ENCODE measurements around the gene HDDC3.

The HDDC3 gene, protein sequence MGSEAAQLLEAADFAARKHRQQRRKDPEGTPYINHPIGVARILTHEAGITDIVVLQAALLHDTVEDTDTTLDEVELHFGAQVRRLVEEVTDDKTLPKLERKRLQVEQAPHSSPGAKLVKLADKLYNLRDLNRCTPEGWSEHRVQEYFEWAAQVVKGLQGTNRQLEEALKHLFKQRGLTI

DNA sequence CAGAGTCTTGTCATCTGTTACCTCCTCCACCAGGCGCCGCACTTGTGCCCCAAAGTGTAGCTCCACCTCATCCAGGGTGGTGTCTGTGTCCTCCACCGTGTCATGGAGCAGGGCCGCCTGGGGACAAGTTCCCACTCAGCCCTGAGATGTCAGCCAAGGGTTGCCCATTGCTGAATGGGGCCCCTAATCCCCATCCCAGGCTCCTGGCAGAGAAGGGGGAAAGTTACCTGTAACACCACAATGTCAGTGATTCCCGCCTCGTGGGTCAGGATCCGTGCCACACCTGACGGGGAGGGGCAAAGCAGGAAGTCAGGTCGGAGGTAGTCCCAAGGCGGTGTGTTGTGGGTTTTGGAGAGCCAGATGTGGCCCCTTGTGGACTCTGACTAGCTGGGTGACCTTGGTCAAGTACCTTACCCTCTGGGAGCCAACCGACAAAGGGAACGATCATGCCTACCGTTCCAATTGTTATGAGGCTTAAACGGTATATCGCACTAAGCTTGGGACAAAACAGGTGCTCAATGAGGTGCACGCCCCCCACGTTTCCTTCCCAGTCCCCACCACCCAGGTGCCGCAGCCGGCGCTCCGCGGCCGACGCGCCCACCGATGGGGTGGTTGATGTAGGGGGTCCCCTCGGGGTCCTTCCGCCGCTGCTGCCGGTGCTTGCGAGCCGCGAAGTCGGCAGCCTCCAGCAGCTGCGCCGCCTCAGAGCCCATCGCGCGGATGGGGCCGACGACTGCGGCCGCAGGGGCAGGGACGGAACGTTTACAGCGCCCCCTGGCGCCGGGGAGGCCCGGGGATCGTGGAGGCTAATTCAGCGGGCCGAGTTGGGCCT is at the start of gene HDDC3:
Gene HDDC3 (minus strand): TSS at position 722 of the 832 bp plus-strand sequence. CDS start 9 bp downstream, at position 713.
- DNase-seq (ENCODE audit: low spot score), result peak; percentile 94

DNA sequence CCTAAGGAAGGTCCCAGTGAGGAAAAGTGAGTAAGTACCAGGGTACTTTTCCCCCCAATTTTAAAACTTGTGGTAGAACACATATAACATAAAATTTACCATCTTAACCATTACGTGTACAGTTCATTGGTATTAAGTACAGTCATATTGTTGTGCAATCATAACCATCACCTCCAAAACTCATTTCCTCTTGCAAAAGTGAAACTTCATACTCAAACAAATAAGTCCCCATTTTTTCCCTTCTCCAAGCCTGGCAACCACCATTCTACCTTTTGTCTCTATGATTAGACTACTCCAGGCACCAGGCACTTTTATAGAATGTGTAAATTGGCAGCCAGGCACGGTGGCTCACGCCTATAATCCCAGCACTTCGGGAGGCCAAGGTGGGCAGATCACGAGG is 49.8 kb upstream of the HDDC3 start:
- no peak for DNase-seq (ENCODE audit: low spot score)

- no peak for DNase-seq (ENCODE audit: low spot score)
Observed at GRCh38 chr15:90981681-90982080, 49.3 kb upstream of the HDDC3 start.

- DNase-seq (ENCODE audit: low spot score), result no peak
Observed at GRCh38 chr15:90979582-90979981, 47.2 kb upstream of the HDDC3 start.

- no peak for DNase-seq (ENCODE audit: low spot score)
Observed at GRCh38 chr15:90974216-90974615, 41.9 kb upstream of the HDDC3 start.

GRCh38 chr15:90972133-90972532 is 39.8 kb upstream of the HDDC3 start:
- no peak for DNase-seq (ENCODE audit: low spot score)

DNA sequence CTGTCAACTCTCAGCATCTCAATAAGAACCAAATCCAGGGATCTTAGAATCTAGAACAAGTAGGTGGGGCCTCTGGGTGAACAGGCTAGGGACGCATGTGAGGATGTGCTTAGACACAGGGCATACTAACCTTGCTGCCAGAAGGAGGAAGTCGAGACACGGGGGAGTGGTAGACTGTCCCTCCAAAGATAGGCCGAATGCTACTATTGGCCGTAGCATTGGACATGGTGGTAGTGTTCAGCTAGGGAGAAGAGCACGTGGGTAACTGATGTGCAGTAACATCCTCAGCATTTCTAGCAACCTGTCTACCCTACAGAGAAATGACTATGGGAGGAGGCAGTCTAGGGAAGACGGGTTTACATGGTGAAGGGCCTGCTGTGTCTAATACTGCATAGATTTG is 37.9 kb upstream of the HDDC3 start:
- DNase-seq (ENCODE audit: low spot score), result no peak

DNA sequence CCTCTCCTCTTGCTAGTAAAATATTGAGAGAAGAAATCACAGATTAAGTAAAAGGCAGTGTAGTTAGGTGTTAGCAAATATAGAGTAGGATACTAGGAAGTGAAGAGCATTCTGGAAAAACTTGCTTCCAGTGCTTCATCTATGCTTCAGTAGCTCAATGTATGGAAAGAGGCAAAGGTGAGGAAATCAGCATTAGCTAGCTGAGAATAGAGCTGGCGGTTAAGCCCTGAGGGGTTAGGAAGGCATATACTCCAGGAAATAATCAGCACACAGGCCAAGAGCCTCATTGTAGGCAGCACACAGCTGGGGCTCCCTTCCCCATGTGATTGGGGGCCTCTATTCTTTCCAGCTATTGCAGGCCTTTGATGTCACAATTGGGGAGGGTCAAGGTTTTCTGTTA is 36.1 kb upstream of the HDDC3 start:
- no peak for DNase-seq (ENCODE audit: low spot score)

- DNase-seq (ENCODE audit: low spot score), result no peak
Observed at GRCh38 chr15:90967206-90967605, 34.9 kb upstream of the HDDC3 start.

DNA sequence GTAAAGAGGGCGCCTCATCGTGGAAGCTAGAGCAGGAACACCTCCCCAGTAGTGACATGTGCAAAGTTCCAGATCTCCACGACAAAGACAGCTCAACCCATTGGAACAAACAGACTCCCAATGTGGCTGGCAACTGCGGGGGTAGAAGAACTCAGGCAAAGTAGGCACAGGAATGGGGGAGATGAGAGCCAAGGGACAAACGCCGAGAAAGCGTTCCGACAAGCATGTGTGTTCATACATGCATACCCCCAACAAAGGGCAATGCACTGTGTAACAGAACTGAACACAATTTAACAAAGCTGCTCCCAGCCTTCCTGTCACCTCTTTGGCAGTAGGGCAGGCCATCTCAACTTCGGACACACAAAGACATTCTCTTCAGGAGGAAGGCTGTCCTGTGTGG is 33.9 kb upstream of the HDDC3 start:
- DNase-seq (ENCODE audit: low spot score), result no peak

DNA sequence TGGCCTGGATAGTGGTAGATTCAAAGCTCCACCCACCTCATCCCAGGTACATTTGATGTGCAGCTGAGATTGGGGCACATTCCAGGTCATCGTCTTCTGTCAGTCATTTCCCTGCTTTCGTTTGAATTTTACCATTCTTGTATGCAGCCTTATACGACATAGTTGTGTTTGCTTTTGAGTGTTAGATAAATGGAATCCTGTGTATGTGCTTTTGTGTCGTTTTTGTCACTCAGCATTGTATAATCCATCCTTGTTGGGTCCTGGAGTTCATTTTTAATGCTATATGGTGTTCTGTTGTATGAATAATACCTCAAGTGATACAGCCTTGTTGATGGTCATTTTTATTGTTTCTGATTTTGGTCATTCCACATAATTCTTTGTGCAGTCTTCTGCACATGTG is 29.7 kb upstream of the HDDC3 start:
- no peak for DNase-seq (ENCODE audit: low spot score)

DNA sequence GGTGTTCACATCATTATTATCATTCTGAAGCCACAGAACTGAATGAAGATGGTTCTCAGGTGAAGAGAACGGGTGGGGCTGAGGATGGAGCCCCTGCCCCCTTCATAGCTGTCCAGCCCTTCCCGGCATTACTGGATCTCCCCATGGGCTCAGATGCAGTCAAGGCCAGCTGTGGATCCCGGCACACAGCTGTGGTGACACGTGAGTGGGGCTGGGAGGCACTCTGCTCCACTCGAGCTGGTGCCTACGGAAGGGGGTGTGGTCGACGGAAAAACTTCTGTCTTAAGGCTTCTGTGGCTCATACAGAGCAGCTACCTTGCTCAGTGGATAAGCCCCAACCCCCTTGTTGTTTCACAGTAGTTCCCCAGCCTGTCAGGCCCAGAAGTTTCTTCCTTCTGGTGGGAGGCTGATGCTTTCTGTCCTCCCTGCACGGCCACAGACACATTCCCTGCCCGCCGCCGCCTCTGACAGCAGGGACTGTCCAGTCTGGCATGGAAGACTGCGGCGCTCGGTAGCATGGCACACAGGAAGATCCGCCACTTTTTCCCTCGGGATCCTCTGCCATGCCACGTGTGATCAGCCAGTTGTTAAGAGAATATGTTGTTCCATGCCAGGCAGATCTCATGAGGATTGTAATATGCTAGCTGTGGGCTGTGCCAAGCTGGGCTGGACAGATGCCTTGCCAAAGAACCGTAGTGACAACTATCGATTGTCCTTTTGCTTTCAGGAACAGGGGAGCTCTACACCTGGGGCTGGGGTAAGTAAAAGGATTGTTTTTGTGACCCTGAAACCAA is 28.1 kb upstream of the HDDC3 start:
- no peak for DNase-seq (ENCODE audit: low spot score)

DNA sequence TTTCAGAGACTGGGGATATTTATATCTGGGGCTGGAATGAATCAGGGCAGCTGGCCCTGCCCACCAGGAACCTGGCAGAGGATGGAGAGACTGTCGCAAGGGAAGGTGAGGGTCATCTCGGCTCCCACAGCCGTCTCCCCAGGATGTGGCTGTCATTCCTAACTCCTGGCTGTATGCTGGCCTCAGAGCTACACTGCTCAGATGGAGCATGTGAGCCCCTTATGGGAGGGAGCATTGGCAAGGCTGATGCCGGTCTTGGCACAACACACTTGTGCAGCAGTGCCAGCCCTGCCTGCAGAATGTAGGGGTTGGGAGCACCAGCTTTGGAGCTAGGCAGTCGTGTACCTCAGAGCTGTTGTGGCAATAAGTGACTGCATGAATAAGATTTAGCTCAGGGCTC is 27.5 kb upstream of the HDDC3 start:
- DNase-seq (ENCODE audit: low spot score), result no peak

DNA sequence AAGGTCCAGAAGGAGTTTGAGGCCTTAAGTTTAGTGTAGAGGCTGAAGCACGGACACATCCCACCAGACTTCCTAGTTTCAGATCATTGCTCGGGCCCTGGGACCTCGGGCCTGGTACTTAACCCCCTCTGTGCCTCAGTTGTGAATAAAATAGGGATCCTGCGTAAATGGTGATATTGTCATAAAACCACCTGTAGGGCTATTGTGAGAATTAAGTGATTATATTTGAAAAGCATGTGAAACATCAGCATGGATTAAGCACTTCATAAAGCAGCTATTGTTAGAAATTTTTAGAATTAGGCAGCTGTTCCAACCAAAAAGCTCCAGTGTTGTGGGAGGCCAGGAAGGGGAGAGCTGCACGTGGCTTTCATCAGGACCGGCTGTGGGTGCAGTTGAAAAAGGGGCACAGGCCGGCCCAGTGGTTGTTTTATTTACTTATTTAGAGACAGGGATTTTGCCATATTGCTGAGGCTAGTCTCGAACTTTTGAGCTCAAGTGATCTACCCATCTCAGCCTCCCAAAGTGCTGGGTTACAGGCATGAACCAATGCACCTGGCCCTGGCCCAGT is 26.8 kb upstream of the HDDC3 start:
- DNase-seq (ENCODE audit: low spot score), result no peak

DNA sequence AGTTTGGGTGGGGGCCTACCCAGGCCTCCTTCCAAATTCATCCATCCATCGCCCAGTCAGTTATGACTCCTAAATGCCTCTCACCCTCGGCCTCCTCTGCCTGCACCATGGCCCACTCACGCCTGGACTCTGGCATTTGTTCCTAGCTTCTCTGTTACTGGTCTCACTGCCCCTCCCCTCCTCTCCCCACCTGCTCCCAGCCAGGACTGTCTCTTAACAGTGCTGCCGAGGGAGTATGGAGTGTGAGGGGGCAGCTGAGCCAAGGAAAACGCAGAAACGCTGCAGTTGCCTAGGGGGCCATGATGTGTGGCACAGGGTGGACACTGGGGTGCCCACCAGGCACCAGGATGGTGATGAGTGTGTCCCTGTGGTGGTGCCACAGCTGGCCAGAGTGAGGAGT is 25.4 kb upstream of the HDDC3 start:
- DNase-seq (ENCODE audit: low spot score), result no peak

DNA sequence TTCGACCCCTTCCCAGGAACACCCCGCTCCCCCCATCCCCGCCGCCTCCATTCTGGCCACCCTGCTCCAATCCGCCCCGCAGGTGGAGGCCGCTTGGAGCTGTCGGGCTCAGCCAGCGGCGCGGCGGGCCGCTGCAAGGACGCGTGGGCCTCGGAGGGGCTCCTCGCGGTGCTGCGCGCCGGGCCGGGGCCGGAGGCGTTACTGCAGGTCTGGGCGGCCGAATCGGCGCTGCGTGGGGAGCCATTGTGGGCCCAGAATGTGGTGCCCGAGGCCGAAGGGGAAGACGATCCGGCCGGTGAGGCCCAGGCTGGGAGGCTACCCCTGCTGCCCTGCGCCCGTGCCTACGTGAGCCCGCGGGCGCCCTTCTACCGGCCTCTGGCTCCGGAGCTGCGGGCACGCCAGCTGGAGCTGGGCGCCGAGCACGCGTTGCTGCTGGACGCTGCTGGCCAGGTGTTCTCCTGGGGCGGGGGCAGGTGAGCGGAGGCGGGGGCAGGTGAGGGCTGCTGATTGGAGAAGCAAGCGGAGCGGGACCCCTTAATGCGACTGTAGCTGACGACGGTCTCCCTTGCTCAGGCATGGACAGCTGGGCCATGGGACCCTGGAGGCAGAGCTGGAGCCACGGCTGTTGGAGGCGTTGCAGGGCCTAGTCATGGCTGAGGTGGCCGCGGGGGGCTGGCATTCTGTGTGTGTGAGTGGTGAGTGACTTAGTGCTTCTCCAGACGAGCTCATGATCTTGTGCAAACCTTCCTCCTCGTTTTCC is 24.9 kb upstream of the HDDC3 start:
- no peak for DNase-seq (ENCODE audit: low spot score)

DNA sequence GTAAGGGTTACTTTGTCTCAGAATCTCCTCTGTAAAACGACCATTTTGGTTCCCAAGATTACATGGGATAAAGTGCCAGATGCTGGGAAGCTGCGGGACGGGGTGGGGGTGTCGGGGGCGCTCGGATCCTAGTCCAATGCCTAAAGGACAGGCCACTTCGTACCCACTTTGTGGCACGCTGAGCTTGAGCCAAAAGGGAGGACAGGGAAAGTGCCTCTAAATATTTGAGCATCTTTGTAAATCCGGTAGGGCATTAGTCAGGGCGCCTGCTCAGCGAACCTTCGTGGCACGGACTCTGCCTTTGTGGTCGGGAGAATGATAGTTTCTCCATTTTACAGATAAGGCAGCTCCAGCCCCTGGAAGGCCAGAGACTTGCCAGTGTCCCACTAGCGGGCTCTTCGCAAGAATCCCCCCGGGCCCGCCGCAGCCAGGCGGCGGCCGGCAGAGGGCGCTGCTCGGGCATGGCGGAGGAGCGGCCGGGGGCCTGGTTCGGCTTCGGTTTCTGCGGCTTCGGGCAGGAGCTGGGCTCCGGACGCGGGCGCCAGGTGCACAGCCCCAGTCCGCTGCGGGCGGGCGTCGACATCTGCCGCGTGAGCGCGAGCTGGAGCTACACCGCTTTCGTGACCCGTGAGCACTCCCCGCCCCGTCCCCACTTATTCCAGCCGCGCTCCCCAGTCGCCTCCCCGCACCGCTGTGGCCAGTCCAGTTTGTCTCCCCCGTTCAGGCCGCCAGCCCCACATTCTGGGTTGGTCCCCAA is 24.1 kb upstream of the HDDC3 start:
- no peak for DNase-seq (ENCODE audit: low spot score)

GRCh38 chr15:90955624-90956273 is 23.4 kb upstream of the HDDC3 start:
- no peak for DNase-seq (ENCODE audit: low spot score)

DNA sequence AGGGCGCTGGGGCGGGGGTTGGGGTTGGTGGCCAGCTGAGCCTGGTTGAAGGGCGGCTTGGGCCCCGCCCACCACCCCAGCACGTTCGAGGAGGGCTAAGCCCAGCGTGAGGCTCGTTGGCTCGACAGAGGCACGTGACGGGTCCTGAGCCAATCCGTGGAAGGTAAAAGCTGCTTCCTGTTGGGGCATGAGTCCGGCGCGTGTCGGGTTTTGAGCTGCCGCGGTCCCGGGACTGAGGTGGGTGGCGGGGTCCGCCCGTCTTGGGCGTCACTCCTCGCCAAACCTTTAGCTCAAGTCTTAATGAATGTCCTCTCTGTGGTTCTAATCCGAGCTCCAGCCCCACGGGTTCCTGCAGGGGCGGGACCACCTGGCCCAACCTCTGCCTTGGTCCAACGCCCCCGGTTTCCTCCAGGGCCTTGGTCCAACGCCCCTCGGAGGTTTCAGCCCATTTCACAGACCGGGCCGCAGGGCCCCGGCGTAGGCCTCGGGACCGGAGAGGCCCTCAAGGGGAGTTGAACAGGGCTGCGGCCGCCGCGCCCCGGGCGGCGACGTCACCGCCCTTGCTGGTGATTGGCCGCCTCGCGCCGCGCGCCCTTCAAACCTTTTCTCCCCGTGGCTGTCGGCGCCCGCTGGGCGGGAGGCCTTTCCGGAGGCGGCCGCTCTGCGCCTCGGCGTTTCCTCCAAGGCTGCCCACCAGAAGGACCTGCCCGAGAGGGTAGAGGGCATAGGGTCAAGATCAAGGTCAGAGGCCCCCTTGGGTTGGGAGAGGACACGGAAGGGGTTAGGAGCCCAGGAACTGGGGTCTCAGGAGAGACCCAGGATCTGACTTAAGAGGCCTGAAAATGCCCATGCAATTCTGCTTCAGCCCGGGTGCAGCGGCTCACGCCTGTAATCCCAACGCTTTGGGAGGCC is 22.6 kb upstream of the HDDC3 start, which contains the start of gene RCCD1:
Gene RCCD1 (plus strand): TSS at position 173 of the 912 bp plus-strand sequence. CDS start 1,851 bp downstream, outside the sequence.
- peak; percentile 97 for DNase-seq (ENCODE audit: low spot score)
